Activated effector memory CD4-positive, alpha-beta T cell treated with anti-CD3 and anti-CD28 coated beads, Interleukin-2, amount 50 U/mL, for 16 hours (primary cell): ENCODE results near the gene CYTH4.
"Not testable (repeated sequence)": the region's sequence is repeated elsewhere in the genome, so short reads cannot be mapped to it uniquely, and the experiment has no call there.

Experiments
- DNase-seq: peaks from one replicate; pipeline ENCODE4 v3.0.0-alpha.2; 2020

CYTH4 gene

GRCh38 chr22:37282385-37282677 lies at the start of gene CYTH4:
TSS of gene CYTH4 (plus strand) at chr22:37282508. CDS start at chr22:37282570, 62 bp downstream.
- peak; percentile 90 for DNase-seq

GRCh38 chr22:37233371-37233750 lies 48.9 kb upstream of the CYTH4 start:
- not testable (repeated sequence) for DNase-seq

- peak; percentile 62 for DNase-seq
Observed at GRCh38 chr22:37233751-37234631, 48.3 kb upstream of the CYTH4 start.

GRCh38 chr22:37234736-37235711 lies 47.3 kb upstream of the CYTH4 start:
- peak; percentile 64 for DNase-seq

GRCh38 chr22:37235897-37236607 lies 46.3 kb upstream of the CYTH4 start:
- peak; percentile 57 for DNase-seq

GRCh38 chr22:37237371-37238268 lies 44.7 kb upstream of the CYTH4 start:
- DNase-seq, result peak; percentile 61

GRCh38 chr22:37239336-37240239 lies 42.7 kb upstream of the CYTH4 start:
- peak; percentile 62 for DNase-seq

- peak; percentile 61 for DNase-seq
Observed at GRCh38 chr22:37240240-37240940, 41.9 kb upstream of the CYTH4 start.

GRCh38 chr22:37240941-37241320 lies 41.4 kb upstream of the CYTH4 start:
- DNase-seq, result peak; percentile 71

- DNase-seq, result peak; percentile 82
Observed at GRCh38 chr22:37241351-37242142, 40.8 kb upstream of the CYTH4 start.

GRCh38 chr22:37242395-37242918 lies 39.9 kb upstream of the CYTH4 start:
- peak; percentile 96 for DNase-seq

- peak; percentile 66 for DNase-seq
Observed at GRCh38 chr22:37243402-37244113, 38.8 kb upstream of the CYTH4 start.

- peak; percentile 96 for DNase-seq
Observed at GRCh38 chr22:37244114-37244921, 38.0 kb upstream of the CYTH4 start, which contains the start of gene RAC2. TSS of gene RAC2 (minus strand) at chr22:37244269. CDS start at chr22:37244148, 121 bp downstream.

- DNase-seq, result peak; percentile 68
Observed at GRCh38 chr22:37244922-37245722, 37.2 kb upstream of the CYTH4 start.

- no peak for DNase-seq
Observed at GRCh38 chr22:37245740-37246139, 36.6 kb upstream of the CYTH4 start.

- DNase-seq, result peak; percentile 57
Observed at GRCh38 chr22:37248251-37248650, 34.1 kb upstream of the CYTH4 start.
